ENCODE measurements around the gene PXYLP1.
"Not testable (repeated sequence)": the region's sequence is repeated elsewhere in the genome, so short reads cannot be mapped to it uniquely, and the experiment has no call there.

Gene PXYLP1

GRCh38 chr3:141231101-141231951, at the start of gene PXYLP1:
Gene PXYLP1, plus strand, starts transcription at chr3:141231825. Its CDS starts 28,351 bp downstream, at chr3:141260176.
- peak; percentile 79 for DNase-seq

GRCh38 chr3:141183606-141184005, 48.0 kb upstream of the PXYLP1 start:
- DNase-seq = no peak

- DNase-seq = no peak
Observed at GRCh38 chr3:141184430-141184829, 47.2 kb upstream of the PXYLP1 start.

- no peak for DNase-seq
Observed at GRCh38 chr3:141191097-141191749, 40.4 kb upstream of the PXYLP1 start.

- peak; percentile 86 for DNase-seq
Observed at GRCh38 chr3:141192345-141192744, 39.3 kb upstream of the PXYLP1 start.

GRCh38 chr3:141193066-141193830, 38.4 kb upstream of the PXYLP1 start:
- DNase-seq = no peak

GRCh38 chr3:141201122-141201521, 30.5 kb upstream of the PXYLP1 start:
- DNase-seq = no peak

- no peak for DNase-seq
Observed at GRCh38 chr3:141202682-141203081, 28.9 kb upstream of the PXYLP1 start.

- DNase-seq = no peak
Observed at GRCh38 chr3:141203866-141204265, 27.8 kb upstream of the PXYLP1 start.

- DNase-seq = no peak
Observed at GRCh38 chr3:141204343-141204742, 27.3 kb upstream of the PXYLP1 start.

GRCh38 chr3:141211306-141211705, 20.3 kb upstream of the PXYLP1 start:
- not testable (repeated sequence) for DNase-seq

- DNase-seq = no peak
Observed at GRCh38 chr3:141212101-141212500, 19.5 kb upstream of the PXYLP1 start.

- no peak for DNase-seq
Observed at GRCh38 chr3:141212555-141212954, 19.1 kb upstream of the PXYLP1 start.

GRCh38 chr3:141216975-141217374, 14.7 kb upstream of the PXYLP1 start:
- no peak for DNase-seq

GRCh38 chr3:141217389-141217788, 14.2 kb upstream of the PXYLP1 start:
- no peak for DNase-seq

GRCh38 chr3:141218162-141218835, 13.3 kb upstream of the PXYLP1 start:
- DNase-seq = no peak

GRCh38 chr3:141218926-141219325, 12.7 kb upstream of the PXYLP1 start:
- no peak for DNase-seq

GRCh38 chr3:141223673-141224166, 7.9 kb upstream of the PXYLP1 start:
- no peak for DNase-seq

- DNase-seq = no peak
Observed at GRCh38 chr3:141225939-141226338, 5.7 kb upstream of the PXYLP1 start.

- DNase-seq = no peak
Observed at GRCh38 chr3:141227216-141227615, 4.4 kb upstream of the PXYLP1 start.

- DNase-seq = no peak
Observed at GRCh38 chr3:141227752-141228151, 3.9 kb upstream of the PXYLP1 start.

- DNase-seq = no peak
Observed at GRCh38 chr3:141228395-141228794, 3.2 kb upstream of the PXYLP1 start.

GRCh38 chr3:141229132-141229531, 2.5 kb upstream of the PXYLP1 start:
- DNase-seq = peak; percentile 31
